ENCODE measurements around the gene ZNF594.

ZNF594 gene

DNA sequence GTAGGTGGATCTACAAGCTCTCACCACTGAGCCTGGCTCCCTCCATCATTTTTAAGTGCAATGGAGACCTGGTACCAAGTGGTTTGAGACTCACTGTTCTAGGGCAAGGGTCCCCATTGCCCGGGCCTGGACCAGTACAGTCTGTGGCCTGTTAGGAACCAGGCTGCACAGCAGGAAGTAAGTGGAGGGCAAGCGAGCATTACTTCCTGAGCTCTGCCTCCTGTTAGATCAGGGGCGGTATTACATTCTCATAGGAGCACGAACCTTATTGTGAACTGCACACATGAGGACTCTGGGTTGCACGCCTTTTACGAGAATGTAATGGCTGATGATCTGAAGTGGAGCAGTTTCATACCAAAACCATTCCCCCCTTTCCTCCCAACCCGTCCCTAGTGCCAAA, 6.8 kb upstream of the ZNF594 start:
- no peak overlapping the region for H2AFZ ChIP-seq (ENCODE audit: low read depth)

DNA sequence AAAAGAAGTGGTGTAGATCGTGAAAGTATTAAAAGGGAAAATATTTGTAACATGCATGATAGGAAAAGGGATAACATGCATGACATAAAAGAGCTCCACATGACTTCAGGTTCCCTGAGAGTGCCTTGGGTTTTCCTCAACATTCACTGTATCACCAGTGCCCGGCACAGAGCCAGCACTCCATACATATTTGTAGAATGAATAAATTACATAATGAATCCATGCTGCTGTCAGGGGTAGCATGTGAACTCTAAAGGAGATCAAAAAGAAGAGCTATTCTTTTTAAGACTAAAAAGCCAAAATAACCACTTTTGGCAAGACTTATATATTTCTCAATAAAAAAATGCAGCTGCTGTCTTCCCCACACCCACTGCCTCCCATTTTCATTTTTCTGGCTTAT, 2.7 kb upstream of the ZNF594 start:
- Histone ChIP-seq H3K4me1 (ENCODE audit: low read depth, poor library complexity, severe bottlenecking) (no peaks in the 10 kb centered on the region), H3K4me3 (IDR thresholded peaks at IDR 0.05; ENCODE audit: insufficient read depth, low read depth, low read length) (no peak overlapping the region), H3K27ac (no peak overlapping the region), H2AFZ (ENCODE audit: low read depth) (no peak overlapping the region), H4K20me1 (ENCODE audit: insufficient read depth) (no peaks in the 10 kb centered on the region), H3K4me2 (no peak overlapping the region), H3K36me3 (ENCODE audit: insufficient read depth) (no peaks in the 10 kb centered on the region), H3K27me3 (ENCODE audit: insufficient read depth, low read depth) (no peaks in the 10 kb centered on the region), H3K79me2 (ENCODE audit: insufficient read depth, low read depth) (no peaks in the 10 kb centered on the region), H3K9ac (no peak overlapping the region)
- TF ChIP-seq, protein P1, sequence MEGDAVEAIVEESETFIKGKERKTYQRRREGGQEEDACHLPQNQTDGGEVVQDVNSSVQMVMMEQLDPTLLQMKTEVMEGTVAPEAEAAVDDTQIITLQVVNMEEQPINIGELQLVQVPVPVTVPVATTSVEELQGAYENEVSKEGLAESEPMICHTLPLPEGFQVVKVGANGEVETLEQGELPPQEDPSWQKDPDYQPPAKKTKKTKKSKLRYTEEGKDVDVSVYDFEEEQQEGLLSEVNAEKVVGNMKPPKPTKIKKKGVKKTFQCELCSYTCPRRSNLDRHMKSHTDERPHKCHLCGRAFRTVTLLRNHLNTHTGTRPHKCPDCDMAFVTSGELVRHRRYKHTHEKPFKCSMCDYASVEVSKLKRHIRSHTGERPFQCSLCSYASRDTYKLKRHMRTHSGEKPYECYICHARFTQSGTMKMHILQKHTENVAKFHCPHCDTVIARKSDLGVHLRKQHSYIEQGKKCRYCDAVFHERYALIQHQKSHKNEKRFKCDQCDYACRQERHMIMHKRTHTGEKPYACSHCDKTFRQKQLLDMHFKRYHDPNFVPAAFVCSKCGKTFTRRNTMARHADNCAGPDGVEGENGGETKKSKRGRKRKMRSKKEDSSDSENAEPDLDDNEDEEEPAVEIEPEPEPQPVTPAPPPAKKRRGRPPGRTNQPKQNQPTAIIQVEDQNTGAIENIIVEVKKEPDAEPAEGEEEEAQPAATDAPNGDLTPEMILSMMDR (conservative IDR thresholded peaks at IDR 0.05; ENCODE audit: low read depth, low read length), result no peak

More for the DNA sequence above, 6.8 kb upstream of the ZNF594 start:
- no peak overlapping the region for H3K4me2 ChIP-seq
- H3K36me3 ChIP-seq (ENCODE audit: insufficient read depth), result no peaks in the 10 kb centered on the region
- no peaks in the 10 kb centered on the region for H4K20me1 ChIP-seq (ENCODE audit: insufficient read depth)
- H3K27ac ChIP-seq, result no peak overlapping the region
- no peaks in the 10 kb centered on the region for H3K79me2 ChIP-seq (ENCODE audit: insufficient read depth, low read depth)
- TF ChIP-seq, protein P1 (conservative IDR thresholded peaks at IDR 0.05; ENCODE audit: low read depth, low read length), result no peak
- no peaks in the 10 kb centered on the region for H3K4me1 ChIP-seq (ENCODE audit: low read depth, poor library complexity, severe bottlenecking)
- H3K9ac ChIP-seq, result no peak overlapping the region
- no peak overlapping the region for H3K4me3 ChIP-seq (IDR thresholded peaks at IDR 0.05; ENCODE audit: insufficient read depth, low read depth, low read length)
- no peaks in the 10 kb centered on the region for H3K27me3 ChIP-seq (ENCODE audit: insufficient read depth, low read depth)

DNA sequence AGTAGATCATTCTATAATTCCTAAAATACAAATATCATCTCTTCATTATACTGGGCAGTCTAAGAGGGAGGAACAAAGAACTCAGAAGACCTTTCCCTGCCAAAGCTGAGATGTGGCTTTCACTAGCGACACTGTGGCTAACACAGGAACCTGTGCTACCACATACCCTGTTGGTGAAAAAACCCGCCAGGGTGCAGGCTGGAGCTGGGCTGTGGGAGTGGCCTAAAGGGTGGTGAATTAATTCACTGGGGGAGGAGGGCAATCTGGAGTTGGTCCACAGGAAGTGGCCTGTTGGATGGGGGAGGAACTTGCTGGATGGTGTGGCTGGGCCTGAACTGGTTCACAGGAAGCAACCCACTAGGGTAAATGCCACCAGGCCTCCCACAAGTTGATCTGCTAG, 7.4 kb downstream of the ZNF594 start:
- Histone ChIP-seq H3K27me3 (ENCODE audit: insufficient read depth, low read depth) (no peaks in the 10 kb centered on the region), H3K4me2 (no peak overlapping the region), H3K36me3 (ENCODE audit: insufficient read depth) (no peaks in the 10 kb centered on the region), H3K79me2 (ENCODE audit: insufficient read depth, low read depth) (no peaks in the 10 kb centered on the region), H3K4me1 (ENCODE audit: low read depth, poor library complexity, severe bottlenecking) (no peaks in the 10 kb centered on the region), H2AFZ (ENCODE audit: low read depth) (no peak overlapping the region), H3K27ac (no peak overlapping the region), H3K9ac (no peak overlapping the region), H4K20me1 (ENCODE audit: insufficient read depth) (no peaks in the 10 kb centered on the region), H3K4me3 (IDR thresholded peaks at IDR 0.05; ENCODE audit: insufficient read depth, low read depth, low read length) (no peak overlapping the region)
- TF ChIP-seq, protein P1 (conservative IDR thresholded peaks at IDR 0.05; ENCODE audit: low read depth, low read length), result no peak

DNA sequence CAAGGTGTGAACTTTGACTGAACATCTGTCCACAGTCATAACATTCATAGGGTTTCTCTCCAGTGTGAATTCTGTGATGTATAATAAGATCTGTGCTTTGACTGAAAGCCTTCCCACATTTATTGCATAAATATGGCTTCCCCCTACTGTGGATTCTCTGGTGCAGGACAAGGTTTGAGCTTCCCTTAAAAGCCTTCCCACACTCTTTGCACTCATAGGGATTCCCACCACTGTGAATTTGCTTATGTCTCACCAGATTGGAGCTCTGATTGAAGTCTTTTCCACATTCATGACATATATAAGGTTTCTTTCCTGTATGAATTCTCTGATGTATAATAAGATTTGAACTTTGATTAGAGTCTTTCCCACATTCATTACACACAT, 8.3 kb downstream of the ZNF594 start:
- no peaks in the 10 kb centered on the region for H3K79me2 ChIP-seq (ENCODE audit: insufficient read depth, low read depth)
- no peaks in the 10 kb centered on the region for H3K27me3 ChIP-seq (ENCODE audit: insufficient read depth, low read depth)
- H3K27ac ChIP-seq, result no peak overlapping the region
- H4K20me1 ChIP-seq (ENCODE audit: insufficient read depth), result no peaks in the 10 kb centered on the region
- H2AFZ ChIP-seq (ENCODE audit: low read depth), result no peak overlapping the region
- H3K4me2 ChIP-seq, result no peak overlapping the region
- TF ChIP-seq, protein P1 (conservative IDR thresholded peaks at IDR 0.05; ENCODE audit: low read depth, low read length), result no peak
- H3K9ac ChIP-seq, result no peak overlapping the region
- no peaks in the 10 kb centered on the region for H3K36me3 ChIP-seq (ENCODE audit: insufficient read depth)
- H3K4me1 ChIP-seq (ENCODE audit: low read depth, poor library complexity, severe bottlenecking), result no peaks in the 10 kb centered on the region
- no peak overlapping the region for H3K4me3 ChIP-seq (IDR thresholded peaks at IDR 0.05; ENCODE audit: insufficient read depth, low read depth, low read length)

Measured in KMS-11 (cell line).